ENCODE measurements around the gene TPRKB.
"Not testable (repeated sequence)": the region's sequence is repeated elsewhere in the genome, so short reads cannot be mapped to it uniquely, and the experiment has no call there.

DNA sequence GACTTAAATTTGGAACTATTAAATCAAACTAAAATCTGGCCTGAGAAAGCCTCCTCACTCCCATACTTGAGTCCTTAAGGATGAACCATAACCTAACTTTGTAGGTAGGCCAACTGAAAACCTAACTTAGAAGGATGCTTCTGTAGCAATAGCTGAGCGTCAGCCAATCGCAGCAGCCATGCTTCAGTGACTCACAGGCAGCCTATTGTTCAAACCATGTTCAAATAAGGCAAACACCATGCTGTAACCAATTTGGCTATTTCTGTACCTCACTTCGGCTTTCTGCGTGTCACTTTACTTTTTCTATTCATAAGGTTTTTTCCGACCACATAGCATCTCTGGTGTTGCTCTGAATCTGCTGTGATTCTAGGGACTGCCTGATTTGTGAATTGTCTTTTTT, 48.7 kb downstream of the TPRKB start:
- TF ChIP-seq, protein P1, sequence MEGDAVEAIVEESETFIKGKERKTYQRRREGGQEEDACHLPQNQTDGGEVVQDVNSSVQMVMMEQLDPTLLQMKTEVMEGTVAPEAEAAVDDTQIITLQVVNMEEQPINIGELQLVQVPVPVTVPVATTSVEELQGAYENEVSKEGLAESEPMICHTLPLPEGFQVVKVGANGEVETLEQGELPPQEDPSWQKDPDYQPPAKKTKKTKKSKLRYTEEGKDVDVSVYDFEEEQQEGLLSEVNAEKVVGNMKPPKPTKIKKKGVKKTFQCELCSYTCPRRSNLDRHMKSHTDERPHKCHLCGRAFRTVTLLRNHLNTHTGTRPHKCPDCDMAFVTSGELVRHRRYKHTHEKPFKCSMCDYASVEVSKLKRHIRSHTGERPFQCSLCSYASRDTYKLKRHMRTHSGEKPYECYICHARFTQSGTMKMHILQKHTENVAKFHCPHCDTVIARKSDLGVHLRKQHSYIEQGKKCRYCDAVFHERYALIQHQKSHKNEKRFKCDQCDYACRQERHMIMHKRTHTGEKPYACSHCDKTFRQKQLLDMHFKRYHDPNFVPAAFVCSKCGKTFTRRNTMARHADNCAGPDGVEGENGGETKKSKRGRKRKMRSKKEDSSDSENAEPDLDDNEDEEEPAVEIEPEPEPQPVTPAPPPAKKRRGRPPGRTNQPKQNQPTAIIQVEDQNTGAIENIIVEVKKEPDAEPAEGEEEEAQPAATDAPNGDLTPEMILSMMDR (IDR thresholded peaks at IDR 0.05) = not testable (repeated sequence)
- TF ChIP-seq EP300, POLR2AphosphoS5, POLR2A (IDR thresholded peaks at IDR 0.05): not testable (repeated sequence)
